Fibroblast of the conjunctiva (primary cell): ENCODE results near the gene KIAA1191.
"Not testable (repeated sequence)": the region's sequence is repeated elsewhere in the genome, so short reads cannot be mapped to it uniquely, and the experiment has no call there.

Source experiments
- DNase-seq: peaks from one replicate; pipeline ENCODE4 v3.0.0-alpha.2; 2010; ENCODE audit warnings: low read depth

KIAA1191 gene

DNA sequence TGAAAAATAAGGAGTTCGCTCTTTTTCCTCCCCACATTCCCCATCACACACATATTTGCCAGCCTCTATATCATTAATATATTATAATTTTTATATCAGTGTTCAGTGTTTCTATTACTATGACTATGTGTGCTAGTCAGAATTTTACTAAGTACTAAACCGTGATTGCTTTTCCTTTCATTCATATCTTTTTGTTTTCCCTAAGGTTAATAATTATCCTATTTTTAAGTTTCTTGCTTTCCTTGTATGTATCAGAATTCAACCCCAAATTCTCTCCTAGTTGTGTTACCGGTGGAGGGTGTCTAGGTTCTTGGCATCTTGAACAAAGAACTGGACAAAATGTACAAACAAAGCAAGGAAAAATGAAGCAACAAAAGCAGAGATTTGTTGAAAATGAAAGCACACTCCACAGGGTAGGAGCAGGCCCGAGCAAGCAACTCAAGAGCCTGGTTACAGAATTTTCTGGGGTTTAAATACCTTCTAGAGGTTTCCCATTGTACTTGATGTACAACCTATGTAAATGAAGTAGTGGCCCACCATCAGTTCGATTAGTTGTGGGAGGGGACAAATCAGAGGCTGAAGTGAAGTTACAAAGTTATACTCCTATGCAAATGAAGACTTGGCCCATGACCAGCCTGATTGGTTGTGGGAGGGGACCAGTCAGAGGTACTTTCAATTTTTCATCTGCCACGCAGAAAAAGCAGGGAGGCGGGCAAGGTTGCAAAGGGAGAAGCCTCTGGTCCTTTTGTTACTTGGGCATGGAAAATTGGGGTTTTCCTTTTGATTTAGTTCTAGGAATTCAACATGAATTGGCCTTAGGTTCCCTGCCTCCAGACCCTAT, 43.8 kb downstream of the KIAA1191 start:
- no peak for DNase-seq

- not testable (repeated sequence) for DNase-seq
These were observed 56.2 kb downstream of the KIAA1191 start for GRCh38 chr5:176305356-176305755.
